Endothelial cell of umbilical vein (primary cell): ENCODE data around the gene ANP32E. TPM values are rescaled to one million over a fixed set of nuclear protein-coding genes. Genes with fewer than 3 reads are reported as not detected.

Experiments used
- BruUV-seq: library from RNA; stranded (reverse); fragments of 400-500 nt; replicated peaks from 2 replicates; lab custom pipeline; 2021; lab: Mats Ljungman, UMichigan
- CTCF ChIA-PET: fragments of 300-600, 350-600 bp; sonication (Branson Sonifier 250); formaldehyde crosslinking; loops from one replicate; lab custom pipeline; 2021; ENCODE audit warnings: antibody characterized with exemption, inconsistent platforms; lab: Charles Lee
- POLR2A ChIA-PET: fragments of 300-600, 350-600 bp; sonication (Branson Sonifier 250); formaldehyde crosslinking; loops from one replicate; lab custom pipeline; 2021; ENCODE audit warnings: antibody characterized with exemption, inconsistent platforms; lab: Charles Lee
- DNase-seq: peaks from one replicate; pipeline ENCODE4 v3.0.0-alpha.2; 2011; ENCODE audit warnings: low read depth, low spot score
- FAIRE-seq: peaks from 2 replicates; lab custom pipeline; 2011; peaks lifted over from hg19 to GRCh38; lab: Jason Lieb, UNC
- H2AFZ ChIP-seq: 2 replicates; pipeline ENCODE4 v1.6.0; 2012; ENCODE audit warnings: low read depth, low read length, control low read depth, inconsistent platforms
- H3K27ac ChIP-seq: 2 replicates; pipeline ENCODE4 v1.5.1; 2011; ENCODE audit warnings: low read depth, mild to moderate bottlenecking, control low read depth, low read length, moderate library complexity; ENCODE audit not compliant: insufficient read depth
- H3K27me3 ChIP-seq, 2 experiments: 2 replicates each; pipeline versions ENCODE4 v1.6.0 to v1.6.1; 2011; ENCODE audit warnings: low read length in 2 of 2, mixed read lengths in 1 of 2; ENCODE audit not compliant: control insufficient read depth in 2 of 2, insufficient read depth in 2 of 2
- H3K36me3 ChIP-seq, 2 experiments: 2 replicates in 1 of 2; 3 replicates in 1 of 2; pipeline ENCODE4 v1.5.1; 2011; ENCODE audit warnings: low read length in 2 of 2, mild to moderate bottlenecking in 1 of 2, moderate library complexity in 1 of 2; ENCODE audit not compliant: control insufficient read depth in 2 of 2, insufficient read depth in 2 of 2; ENCODE audit errors: extremely low read depth in 1 of 2
- H3K4me1 ChIP-seq: 3 replicates; pipeline ENCODE4 v1.5.1; 2011; ENCODE audit warnings: mild to moderate bottlenecking, low read length; ENCODE audit not compliant: control insufficient read depth, insufficient read depth; ENCODE audit errors: extremely low read depth
- H3K4me2 ChIP-seq: 2 replicates; pipeline ENCODE4 v1.6.1; 2011; ENCODE audit warnings: low read length, control low read depth, mixed read lengths; ENCODE audit not compliant: insufficient read depth
- H3K4me3 ChIP-seq, 3 experiments: fragments of 200-600 bp in 1 of 3; sonication (generic), shearing (Covaris generic) in 1 of 3; replicated peaks in 1 of 3; 2 replicates each; pipeline ENCODE4 v1.5.1; 2011 to 2016; ENCODE audit warnings: control low read depth in 3 of 3, low read length in 3 of 3, mild to moderate bottlenecking in 2 of 3, inconsistent platforms in 1 of 3, low read depth in 1 of 3, moderate library complexity in 1 of 3; ENCODE audit not compliant: insufficient read depth in 1 of 3
- H3K79me2 ChIP-seq: 2 replicates; pipeline ENCODE4 v1.6.0; 2012; ENCODE audit warnings: low read length, inconsistent platforms; ENCODE audit not compliant: control insufficient read depth, insufficient read depth
- H3K9ac ChIP-seq: replicated peaks from 2 replicates; pipeline ENCODE3; 2011; ENCODE audit warnings: low read length, control low read depth; ENCODE audit not compliant: insufficient read depth; ENCODE audit errors: extremely low read depth
- H3K9me1 ChIP-seq: replicated peaks from 3 replicates; pipeline ENCODE4 v1.6.0; 2011; ENCODE audit warnings: mild to moderate bottlenecking, low read length; ENCODE audit not compliant: control insufficient read depth, insufficient read depth; ENCODE audit errors: extremely low read depth
- H3K9me3 ChIP-seq: replicated peaks from 2 replicates; pipeline ENCODE4 v1.5.1; 2012; ENCODE audit warnings: low read length, inconsistent platforms; ENCODE audit not compliant: control insufficient read depth, insufficient read depth
- H4K20me1 ChIP-seq: replicated peaks from 2 replicates; pipeline ENCODE3; 2011; ENCODE audit warnings: mild to moderate bottlenecking, low read length; ENCODE audit not compliant: control insufficient read depth, insufficient read depth; ENCODE audit errors: extremely low read depth
- EZH2 ChIP-seq: IDR thresholded peaks from 2 replicates; pipeline ENCODE4 v1.6.1; 2012; ENCODE audit warnings: borderline replicate concordance, low read depth, mild to moderate bottlenecking, moderate library complexity, low read length, inconsistent platforms; ENCODE audit not compliant: severe bottlenecking
- FOS ChIP-seq: IDR thresholded peaks from 2 replicates; pipeline ENCODE4 v1.6.1; 2011; ENCODE audit warnings: mild to moderate bottlenecking, low read length, moderate library complexity, borderline replicate concordance; ENCODE audit not compliant: insufficient read depth
- GATA2 ChIP-seq: IDR thresholded peaks from 2 replicates; pipeline ENCODE4 v1.7.0; 2011; ENCODE audit warnings: low read depth, mild to moderate bottlenecking, moderate library complexity, mixed read lengths, low read length; ENCODE audit not compliant: insufficient read length, insufficient read depth
- JUN ChIP-seq: IDR thresholded peaks from 2 replicates; pipeline ENCODE4 v1.6.1; 2011; ENCODE audit warnings: borderline replicate concordance, low read depth; ENCODE audit not compliant: insufficient read length, insufficient read depth
- MAX ChIP-seq: IDR thresholded peaks from 2 replicates; pipeline ENCODE4 v1.6.1; 2011; ENCODE audit not compliant: insufficient read depth, insufficient read length
- MYC ChIP-seq: IDR thresholded peaks from one replicate; pipeline ENCODE4 v1.6.1; 2011; ENCODE audit warnings: mild to moderate bottlenecking, low read depth, low read length
- POLR2A ChIP-seq: IDR thresholded peaks from 2 replicates; pipeline ENCODE4 v1.6.1; 2012; ENCODE audit warnings: low read depth, mild to moderate bottlenecking, control low read depth, low read length
- POLR2AphosphoS5 ChIP-seq: IDR thresholded peaks from 2 replicates; pipeline ENCODE4 v1.6.1; 2012; ENCODE audit warnings: low read depth, mild to moderate bottlenecking, control low read depth, low read length, moderate library complexity; ENCODE audit not compliant: insufficient read depth
- dilution Hi-C: fragments of 300-500 bp; cut with MboI; formaldehyde crosslinking; loops from one replicate; pipeline ENCODE4 v1.15.0; 2019; ENCODE audit warnings: low sequenced_read_pairs; ENCODE audit not compliant: extremely low pct_ligation_motif_present
- intact Hi-C: fragments of 100-400 bp; cut with micrococcal nuclease; formaldehyde crosslinking; loops from one replicate; pipeline ENCODE4 v1.10.0; 2022
- polyA plus RNA-seq, 4 experiments: library from polyadenylated mRNA; depleted of rRNA in 3 of 4; stranded (reverse) in 3 of 4; unstranded in 1 of 4; fragments of >200 nt; gene quantifications; 2 replicates each; pipeline versions ENCODE4 v1.2.1 to v1.2.3, GENCODE V29; 2011 to 2012; ENCODE audit warnings: missing spikeins in 1 of 4
- total RNA-seq: library from RNA; stranded (reverse); gene quantifications from 2 replicates; pipeline ENCODE4 v1.2.3, GENCODE V29; 2021
- TF ChIP-seq, protein P1 (sequence below), 2 donors: IDR thresholded peaks; 1 replicate in 1 of 2; 2 replicates in 1 of 2; pipeline ENCODE4 v1.5.1; 2011; ENCODE audit warnings: low read length in 2 of 2, mild to moderate bottlenecking in 2 of 2, moderate library complexity in 2 of 2, control low read depth in 1 of 2, inconsistent platforms in 1 of 2, low read depth in 1 of 2; ENCODE audit not compliant: insufficient read depth in 1 of 2; ENCODE audit errors: extremely low read depth in 1 of 2

ANP32E gene
- total and polyA plus RNA-seq, 2 donors (not counting 3 experiments of a cell fraction or from before 2014, with no cell fraction given): 6.8 to 53.4 TPM

DNA sequence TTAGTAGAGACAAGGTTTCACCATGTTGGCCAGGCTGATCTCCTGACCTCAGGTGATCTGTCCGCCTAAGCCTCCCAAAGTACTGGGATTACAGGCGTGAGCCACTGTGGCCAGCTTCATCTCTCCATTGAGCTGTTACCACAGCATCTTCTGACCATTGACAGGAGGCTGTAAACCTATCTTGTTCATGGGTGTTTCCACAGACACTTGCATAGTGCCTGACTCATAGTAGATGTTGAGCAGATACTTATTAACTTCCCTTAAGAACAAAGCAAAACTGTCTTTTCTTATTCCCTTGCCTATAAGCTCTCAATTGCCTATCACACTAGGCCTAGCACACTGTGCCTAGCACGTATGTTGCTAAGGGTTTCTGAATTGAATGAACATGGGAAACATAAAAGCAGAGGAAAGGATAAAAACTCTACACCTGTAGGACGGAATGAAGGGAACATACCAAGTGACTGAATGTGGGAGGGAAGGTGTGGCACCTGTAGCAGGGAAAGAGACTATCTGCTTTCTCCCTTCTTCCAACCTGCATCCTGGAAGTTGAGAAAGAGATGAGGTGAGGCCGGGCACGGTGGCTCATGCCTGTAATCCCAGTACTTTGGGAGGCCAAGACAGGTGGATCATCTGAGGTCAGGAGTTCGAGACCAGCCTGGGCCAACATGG lies 35.5 kb upstream of the ANP32E start:
- Histone ChIP-seq H3K4me1 (peaks cover 41% of the 10 kb centered on the region), H3K4me2 (no peak overlapping the region), H3K36me3 (peaks cover 0 to 2% of the 10 kb centered on the region in 2 experiments), H3K9me3 (no peaks in the 10 kb centered on the region), H3K27ac (no peak overlapping the region), H3K79me2 (peaks cover 19% of the 10 kb centered on the region), H2AFZ (no peak overlapping the region), H3K4me3 (no peak overlapping the region), H3K27me3 (no peaks in the 10 kb centered on the region), H3K9me1 (no peaks in the 10 kb centered on the region), H4K20me1 (no peaks in the 10 kb centered on the region), H3K9ac (no peak overlapping the region)
- FAIRE-seq (no peak), DNase-seq (no peak)
- BruUV-seq: no TSS peak
- intact Hi-C loops (no loop called here), dilution Hi-C loops (no loop called here)
- ChIA-PET CTCF (interaction anchor here (0.9 to 16.3 kb wide), 4 partner anchors 10 to 24 kb away, joined by 3 to 466 read pairs (median 24); partner anchors contain the start of genes CA14 and CIART), POLR2A (no interaction called here)
- no peak for TF ChIP-seq FOS

DNA sequence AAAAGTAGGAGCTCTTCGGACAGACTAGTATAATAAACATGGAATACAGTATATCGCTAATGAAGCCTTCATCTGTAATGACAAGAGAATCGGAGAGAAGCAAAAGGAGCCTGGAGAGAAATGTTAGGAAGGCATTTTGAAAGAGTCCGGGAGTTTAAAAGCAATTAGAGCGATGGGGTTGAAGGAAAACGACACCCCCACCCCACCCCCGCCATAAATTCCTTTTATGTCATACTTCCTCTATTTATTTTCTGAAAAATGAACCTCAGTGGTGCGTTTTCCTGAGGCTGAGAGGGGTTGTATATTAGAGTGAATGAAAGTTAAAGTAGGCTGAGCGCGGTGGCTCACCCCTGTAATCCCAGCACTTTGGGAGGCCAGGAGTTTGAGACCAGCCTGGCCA lies 33.5 kb upstream of the ANP32E start:
- H4K20me1 ChIP-seq: no peaks in the 10 kb centered on the region
- TSS peak; percentile 72 for BruUV-seq
- dilution Hi-C loops: no loop called here
- FAIRE-seq (no peak), DNase-seq (no peak)
- no peak for TF ChIP-seq JUN
- no peak for TF ChIP-seq GATA2
- TF ChIP-seq, protein P1, sequence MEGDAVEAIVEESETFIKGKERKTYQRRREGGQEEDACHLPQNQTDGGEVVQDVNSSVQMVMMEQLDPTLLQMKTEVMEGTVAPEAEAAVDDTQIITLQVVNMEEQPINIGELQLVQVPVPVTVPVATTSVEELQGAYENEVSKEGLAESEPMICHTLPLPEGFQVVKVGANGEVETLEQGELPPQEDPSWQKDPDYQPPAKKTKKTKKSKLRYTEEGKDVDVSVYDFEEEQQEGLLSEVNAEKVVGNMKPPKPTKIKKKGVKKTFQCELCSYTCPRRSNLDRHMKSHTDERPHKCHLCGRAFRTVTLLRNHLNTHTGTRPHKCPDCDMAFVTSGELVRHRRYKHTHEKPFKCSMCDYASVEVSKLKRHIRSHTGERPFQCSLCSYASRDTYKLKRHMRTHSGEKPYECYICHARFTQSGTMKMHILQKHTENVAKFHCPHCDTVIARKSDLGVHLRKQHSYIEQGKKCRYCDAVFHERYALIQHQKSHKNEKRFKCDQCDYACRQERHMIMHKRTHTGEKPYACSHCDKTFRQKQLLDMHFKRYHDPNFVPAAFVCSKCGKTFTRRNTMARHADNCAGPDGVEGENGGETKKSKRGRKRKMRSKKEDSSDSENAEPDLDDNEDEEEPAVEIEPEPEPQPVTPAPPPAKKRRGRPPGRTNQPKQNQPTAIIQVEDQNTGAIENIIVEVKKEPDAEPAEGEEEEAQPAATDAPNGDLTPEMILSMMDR (IDR thresholded peaks at IDR 0.05; ENCODE audit: extremely low read depth in 1 of 2, insufficient read depth in 1 of 2, low read depth in 1 of 2, low read length in 2 of 2): no peak
- TF ChIP-seq MYC: no peak
- TF ChIP-seq POLR2AphosphoS5: no peak
- no peak for TF ChIP-seq POLR2A
- TF ChIP-seq FOS: no peak
- TF ChIP-seq MAX: no peak
- TF ChIP-seq EZH2: no peak
- H3K4me2 ChIP-seq: peak overlapping the region; percentile 97
- POLR2A ChIA-PET: interaction anchor here (1.0 to 1.3 kb wide), 2 partner anchors 9 to 52 kb away, joined by 5 to 10 read pairs; partner anchors contain the start of gene PRPF3
- H3K9ac ChIP-seq: peak overlapping the region; percentile 80
- peaks cover 19% of the 10 kb centered on the region for H3K79me2 ChIP-seq
- H2AFZ ChIP-seq: peak overlapping the region; percentile 92
- no peaks in the 10 kb centered on the region for H3K9me3 ChIP-seq
- H3K36me3 ChIP-seq: peaks cover 3 to 17% of the 10 kb centered on the region in 2 experiments
- H3K4me3 ChIP-seq: peak overlapping the region; percentile 51 to 84 (median 77)
- H3K27me3 ChIP-seq: no peaks in the 10 kb centered on the region
- CTCF ChIA-PET: interaction anchor here (1.2 to 16.3 kb wide), 3 partner anchors 9 to 12 kb away, joined by 3 to 466 read pairs (median 23); partner anchors contain the start of genes CA14 and CIART
- peak overlapping the region; percentile 89 for H3K27ac ChIP-seq
- H3K9me1 ChIP-seq: no peaks in the 10 kb centered on the region
- H3K4me1 ChIP-seq: peaks cover 41% of the 10 kb centered on the region
- intact Hi-C loops: loop anchor here (1.0 kb wide), 5 partner anchors 12 to 52 kb away; partner anchors contain the start of genes ANP32E, MRPS21 and PRPF3
